GM21717 (cell line): ENCODE results near the gene DCTD.

Experiments used
- ATAC-seq: cut with Tn5 transposase; IDR thresholded peaks from one replicate; pipeline ENCODE4 v1.9.1; 2021; ENCODE audit warnings: mild to moderate bottlenecking, moderate library complexity; ENCODE audit not compliant: unreplicated experiment

The DCTD gene

DNA sequence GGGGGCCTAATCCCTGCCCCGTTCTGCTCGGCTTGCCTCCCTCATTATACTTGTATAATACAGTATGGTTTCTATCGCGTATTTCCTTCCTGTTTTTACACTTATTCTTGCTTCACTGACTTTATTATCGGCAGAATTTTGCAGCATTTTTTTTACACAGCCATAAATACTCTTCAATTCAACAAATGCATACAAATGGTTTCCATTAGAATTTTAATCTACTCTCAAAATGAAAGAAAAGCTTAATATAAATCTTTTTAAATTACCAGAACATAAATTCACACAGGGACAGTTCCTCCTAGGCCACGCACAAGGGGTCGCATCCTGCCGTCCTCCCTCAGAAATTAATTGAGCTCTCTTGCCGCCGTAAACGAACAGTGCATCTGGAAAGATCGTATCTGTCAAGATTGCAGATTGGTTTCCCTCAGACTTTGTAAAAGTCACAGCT lies 42.9 kb downstream of the DCTD start:
- ATAC-seq, result no peak

- no peak for ATAC-seq
Observed at GRCh38 chr4:182873726-182874125, 43.5 kb downstream of the DCTD start.

DNA sequence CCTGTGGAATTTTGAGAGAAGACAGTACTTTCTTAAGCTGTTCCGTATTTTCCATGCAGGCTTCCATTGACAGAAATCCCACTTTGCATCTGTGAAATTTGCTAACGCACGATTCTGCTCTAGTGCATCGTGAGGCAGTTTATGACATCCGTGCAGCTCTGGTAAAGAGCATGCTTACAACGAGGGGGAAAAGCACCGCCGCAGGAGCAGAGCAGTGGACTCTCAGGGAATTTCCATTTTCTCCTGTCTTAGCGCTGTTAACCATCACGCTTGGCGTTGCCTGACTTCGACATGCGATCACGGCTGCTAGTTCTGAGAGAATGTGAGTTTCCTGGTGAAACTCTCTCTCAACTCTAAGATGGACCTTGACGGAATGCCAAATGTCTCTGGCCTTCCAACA lies 43.9 kb downstream of the DCTD start:
- ATAC-seq, result no peak

GRCh38 chr4:182872886-182873285 lies 44.3 kb downstream of the DCTD start:
- ATAC-seq, result no peak

DNA sequence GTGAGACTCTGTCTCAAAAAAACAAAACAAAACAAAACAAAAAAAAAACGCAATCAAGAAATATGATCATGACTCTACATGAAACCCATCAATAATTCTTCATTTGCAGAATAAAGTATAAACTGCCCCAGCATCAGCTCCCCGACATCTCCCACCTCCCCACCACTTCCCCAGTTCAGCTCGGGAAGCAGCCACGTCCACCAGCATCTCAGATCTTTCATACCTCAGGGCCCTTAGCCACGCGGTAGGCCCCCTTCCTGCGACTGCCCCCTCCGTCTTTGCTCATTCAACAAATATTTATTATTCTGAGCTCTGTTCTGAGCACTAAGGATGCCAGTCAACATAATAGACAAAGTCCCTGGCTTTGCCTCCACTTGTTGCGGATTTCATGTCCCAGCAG lies 45.6 kb downstream of the DCTD start:
- ATAC-seq, result no peak

DNA sequence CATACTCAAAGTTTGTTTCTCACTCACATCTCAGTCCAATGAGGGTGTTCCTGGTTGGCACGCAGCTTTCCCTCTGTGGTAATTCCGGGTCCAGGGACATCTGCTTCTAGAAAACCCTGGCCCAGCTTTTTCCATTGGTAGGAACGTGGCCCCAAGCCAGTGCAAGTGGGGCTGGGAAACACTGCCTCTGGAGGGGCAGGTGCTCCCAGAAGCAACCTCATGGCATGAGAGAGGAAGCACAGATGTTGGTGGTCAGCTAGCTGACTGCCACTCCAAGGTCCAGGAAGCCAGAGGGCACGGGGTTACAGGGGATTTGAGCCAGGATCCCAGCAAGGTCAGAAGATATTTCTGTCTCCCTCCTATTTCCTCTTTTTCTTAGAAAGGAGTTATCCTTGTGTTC lies 47.5 kb downstream of the DCTD start:
- ATAC-seq, result no peak

DNA sequence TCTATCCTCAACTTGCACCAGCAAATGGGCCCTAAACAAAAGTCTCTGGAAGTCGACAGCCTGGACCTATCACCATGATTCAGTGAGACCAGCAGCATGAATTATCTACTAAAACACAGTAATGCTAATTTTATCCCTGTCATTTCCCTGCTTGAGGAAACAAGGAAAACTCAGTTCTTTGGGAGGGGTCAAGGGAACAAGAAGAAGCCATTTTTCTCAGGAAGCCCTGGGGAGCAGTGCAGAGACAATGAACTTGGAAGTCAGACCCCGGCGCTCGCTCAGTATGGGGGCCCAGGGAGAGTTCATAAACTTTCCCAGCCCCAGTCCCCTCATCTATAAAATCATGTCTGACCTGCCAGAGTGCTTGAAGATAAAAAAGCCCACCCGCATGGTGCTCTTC lies 50.4 kb downstream of the DCTD start:
- ATAC-seq, result no peak

- ATAC-seq, result no peak
Observed at GRCh38 chr4:182863501-182863900, 53.7 kb downstream of the DCTD start.

DNA sequence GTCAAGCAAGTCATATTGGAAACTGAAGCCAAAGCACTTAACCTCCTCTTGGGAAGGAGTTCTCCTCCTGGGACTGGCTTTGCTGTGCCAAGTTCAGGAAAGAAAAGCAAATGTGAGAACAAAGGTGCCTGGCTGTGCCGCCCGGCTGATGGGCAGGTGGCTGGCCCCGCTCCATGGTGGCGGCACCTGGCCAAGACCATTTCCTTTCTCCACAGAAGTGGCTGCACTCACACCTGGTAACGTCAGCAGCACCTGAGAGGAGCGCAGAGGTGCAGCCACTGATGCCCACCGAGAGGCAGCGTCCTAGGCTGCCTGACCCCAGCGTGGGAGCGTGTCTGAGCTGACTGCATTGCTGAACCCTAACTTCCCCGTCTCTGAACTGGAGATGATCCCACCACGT lies 54.3 kb downstream of the DCTD start:
- no peak for ATAC-seq

DNA sequence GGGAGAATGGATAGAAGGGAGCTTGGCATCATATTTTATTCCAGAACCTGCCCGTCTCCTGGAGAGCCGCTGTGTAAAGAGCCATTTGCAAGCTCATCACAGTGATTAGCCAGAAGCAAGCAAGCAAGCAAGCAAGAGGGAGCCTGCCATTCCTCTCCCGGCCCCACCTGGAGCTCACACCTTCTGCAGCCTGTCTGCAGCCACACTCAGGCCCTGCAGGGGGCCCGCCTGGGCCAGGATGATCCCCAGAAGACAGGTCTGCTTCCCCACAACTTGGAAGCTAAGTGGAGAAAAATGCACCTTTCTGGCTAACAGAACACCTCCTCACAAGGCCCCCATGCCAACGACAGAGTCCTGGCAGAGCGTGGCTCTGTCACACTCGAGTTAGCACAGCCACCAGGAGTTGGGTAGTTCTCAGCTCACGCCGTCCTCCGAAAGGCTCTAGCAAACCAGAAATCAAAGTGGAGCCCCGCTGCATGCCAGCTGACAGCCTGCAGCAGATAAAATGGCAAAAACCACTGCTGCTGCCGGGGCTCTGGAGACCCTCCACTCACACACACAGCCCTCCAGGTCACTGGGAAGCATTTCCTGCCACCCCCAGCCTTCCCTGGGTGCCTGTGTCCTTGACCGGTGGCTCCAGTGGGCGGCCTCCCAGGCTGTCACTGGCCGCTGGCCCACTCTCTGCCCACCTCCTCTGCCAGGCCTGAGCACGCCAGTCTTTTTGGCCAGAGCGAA lies 54.9 kb downstream of the DCTD start:
- ATAC-seq, result no peak

DNA sequence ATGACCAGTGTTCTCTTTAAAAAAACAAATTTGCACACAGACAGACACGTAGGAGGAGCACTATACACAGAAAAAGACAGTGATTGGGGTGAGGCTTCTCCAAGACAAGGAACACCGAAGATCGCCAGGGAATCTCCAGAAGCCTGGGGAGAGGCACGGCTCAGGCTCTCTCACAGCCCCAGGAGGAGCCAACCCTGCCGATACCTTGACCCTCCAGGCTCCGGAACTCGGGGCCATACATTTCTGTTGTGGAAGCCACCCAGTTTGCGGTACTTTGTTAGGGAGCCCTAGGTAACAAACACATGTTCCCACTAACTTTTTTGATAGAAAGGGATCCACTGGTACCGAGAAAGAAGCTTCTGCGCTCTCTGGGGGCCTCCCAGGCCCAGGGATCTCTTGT lies 55.8 kb downstream of the DCTD start:
- no peak for ATAC-seq

DNA sequence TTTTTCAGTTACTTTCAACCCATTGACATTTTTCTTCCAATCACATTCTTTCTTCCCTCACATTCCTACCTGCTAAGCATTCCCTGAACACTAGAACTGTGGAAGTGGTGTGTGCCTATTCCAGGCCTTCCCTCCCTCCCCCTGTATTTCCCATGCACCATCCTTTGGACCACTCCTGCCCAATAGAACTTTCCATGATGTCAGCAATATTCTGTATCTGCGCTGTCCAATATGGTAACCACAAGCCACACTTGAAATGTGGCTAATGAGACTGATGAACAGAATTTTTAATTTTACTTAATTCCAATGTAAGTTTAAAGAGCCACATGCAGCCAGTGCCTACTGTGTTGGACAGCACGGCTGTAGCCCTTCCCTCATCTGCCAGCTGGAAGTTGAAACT lies 57.5 kb downstream of the DCTD start:
- no peak for ATAC-seq

DNA sequence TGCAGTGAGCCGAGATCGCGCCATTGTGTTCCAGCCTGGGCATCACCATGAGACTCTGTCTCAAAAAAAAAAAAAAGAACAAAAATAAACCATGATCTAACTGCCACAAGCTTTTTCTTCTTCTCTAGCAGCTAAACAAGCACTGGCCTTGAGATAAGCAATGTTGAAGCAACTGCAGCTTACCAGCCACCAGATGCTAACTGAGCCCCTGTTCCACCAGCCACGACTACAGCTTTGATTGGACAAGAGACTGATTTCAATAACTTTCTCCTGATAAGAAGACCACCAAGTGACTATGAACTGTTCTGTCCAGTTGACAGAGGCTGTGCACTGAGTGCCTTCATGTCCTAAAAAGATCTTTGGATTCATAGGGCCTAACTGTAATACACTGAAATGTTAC lies 58.5 kb downstream of the DCTD start:
- no peak for ATAC-seq

DNA sequence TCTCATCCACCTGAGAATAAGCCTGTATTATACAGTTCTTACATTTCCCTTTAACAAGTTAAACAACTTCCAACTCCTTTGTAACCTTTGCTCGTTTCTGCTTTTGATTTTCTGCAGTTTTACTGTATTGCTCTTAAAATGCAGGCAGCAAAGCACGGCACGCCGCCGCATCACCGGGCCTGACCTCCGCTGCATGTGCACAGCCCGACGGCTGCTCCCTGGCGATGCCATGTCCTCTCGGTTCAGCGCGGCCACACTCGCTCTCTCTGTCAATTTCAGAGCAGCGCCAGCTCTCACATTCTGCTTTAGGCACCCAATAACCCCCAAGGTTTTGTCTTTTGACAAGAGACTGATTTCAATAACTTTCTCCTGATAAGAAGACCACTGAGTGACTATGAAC lies 60.3 kb downstream of the DCTD start:
- ATAC-seq, result no peak

DNA sequence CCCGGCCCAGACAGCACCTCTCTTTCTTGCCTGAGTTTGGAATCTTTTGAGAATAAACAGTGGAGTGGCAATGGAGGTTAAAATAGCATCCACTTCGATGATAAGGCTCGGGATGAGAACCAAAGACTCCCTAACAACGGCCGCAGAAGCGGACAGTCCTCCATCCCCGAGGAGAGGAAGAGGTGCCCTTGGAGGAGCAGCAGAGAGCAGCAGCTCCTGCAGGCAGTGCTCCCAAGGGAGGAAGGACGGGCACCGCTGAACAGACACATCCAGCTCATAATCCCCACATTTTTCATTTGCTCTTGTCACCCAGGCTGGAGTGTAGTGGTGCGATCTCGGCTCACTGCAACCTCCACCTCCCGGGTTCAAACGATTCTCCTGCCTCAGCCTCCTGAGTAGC lies 61.3 kb downstream of the DCTD start:
- no peak for ATAC-seq

DNA sequence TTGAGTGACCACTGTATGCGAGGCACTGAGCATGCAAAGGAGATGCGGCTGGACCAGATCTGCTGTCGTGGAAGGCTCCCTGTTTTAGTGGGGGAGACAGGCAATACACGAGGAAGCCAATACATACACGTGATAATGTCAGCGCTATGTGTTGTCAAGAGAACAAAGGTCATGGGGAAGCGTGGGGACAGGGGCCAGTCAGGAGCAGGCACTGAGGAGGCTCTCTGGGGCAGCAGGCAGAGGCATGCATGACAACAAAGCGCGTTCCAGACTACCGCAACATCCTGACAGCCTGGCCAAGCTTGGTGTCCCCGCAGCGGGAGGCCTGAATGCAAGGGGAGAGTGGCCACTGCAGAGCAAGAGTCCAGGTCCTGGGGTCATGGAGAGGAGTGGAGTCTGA lies 61.9 kb downstream of the DCTD start:
- ATAC-seq, result no peak

- no peak for ATAC-seq
Observed at GRCh38 chr4:182854466-182854865, 62.7 kb downstream of the DCTD start.

GRCh38 chr4:182853731-182854330 lies 63.4 kb downstream of the DCTD start:
- no peak for ATAC-seq

GRCh38 chr4:182848685-182849084 lies 68.5 kb downstream of the DCTD start:
- ATAC-seq, result no peak

- ATAC-seq, result no peak
Observed at GRCh38 chr4:182847576-182848450, 69.4 kb downstream of the DCTD start.

DNA sequence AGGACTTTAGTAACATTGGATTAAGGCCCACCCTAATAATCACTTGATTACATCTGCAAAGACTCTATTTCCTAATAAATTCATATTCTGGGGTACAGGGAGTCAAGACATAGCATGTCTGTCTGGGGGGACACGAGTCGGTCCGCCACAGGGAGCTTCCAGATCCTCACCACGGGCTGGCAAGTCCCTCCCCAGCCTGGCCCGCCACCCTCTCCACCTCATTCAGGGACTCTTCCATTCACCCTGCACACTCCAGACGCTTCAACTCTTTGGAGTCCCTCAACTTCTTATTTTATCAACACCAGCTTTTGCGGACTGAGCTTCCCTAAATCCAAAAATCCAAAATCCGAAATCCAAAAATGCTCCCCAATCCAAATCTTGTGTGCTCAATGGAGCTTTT lies 71.2 kb downstream of the DCTD start:
- no peak for ATAC-seq

DNA sequence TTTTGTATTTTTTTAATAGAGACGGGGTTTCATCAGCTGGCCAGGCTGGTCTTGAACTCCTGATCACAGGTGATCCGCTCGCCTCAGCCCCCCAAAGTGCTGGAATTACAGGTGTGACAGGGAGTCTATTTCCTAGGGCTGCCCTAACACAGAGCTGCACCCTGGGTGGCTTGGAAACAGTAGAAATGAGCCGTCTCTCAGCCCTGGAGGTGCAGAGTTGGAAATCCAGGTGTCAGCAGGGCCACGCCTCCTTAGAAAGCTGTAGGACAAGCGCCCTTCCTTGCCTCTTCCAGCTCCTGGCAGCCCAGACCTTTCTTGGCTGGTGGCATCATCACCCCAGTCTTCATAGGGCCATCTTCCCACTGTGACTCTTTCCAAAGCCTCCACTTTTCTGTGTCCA lies 71.6 kb downstream of the DCTD start:
- ATAC-seq, result no peak
